HG02973 (cell line): ENCODE results near the gene TMED4.
"Not testable (repeated sequence)": the region's sequence is repeated elsewhere in the genome, so short reads cannot be mapped to it uniquely, and the experiment has no call there.

ENCODE experiments used
- ATAC-seq: cut with Tn5 transposase; IDR thresholded peaks from one replicate; pipeline ENCODE4 v1.9.1; 2021; ENCODE audit warnings: moderate library complexity; ENCODE audit not compliant: unreplicated experiment

The TMED4 gene

GRCh38 chr7:44607141-44608068, 25.4 kb upstream of the TMED4 start:
- ATAC-seq, result no peak

DNA sequence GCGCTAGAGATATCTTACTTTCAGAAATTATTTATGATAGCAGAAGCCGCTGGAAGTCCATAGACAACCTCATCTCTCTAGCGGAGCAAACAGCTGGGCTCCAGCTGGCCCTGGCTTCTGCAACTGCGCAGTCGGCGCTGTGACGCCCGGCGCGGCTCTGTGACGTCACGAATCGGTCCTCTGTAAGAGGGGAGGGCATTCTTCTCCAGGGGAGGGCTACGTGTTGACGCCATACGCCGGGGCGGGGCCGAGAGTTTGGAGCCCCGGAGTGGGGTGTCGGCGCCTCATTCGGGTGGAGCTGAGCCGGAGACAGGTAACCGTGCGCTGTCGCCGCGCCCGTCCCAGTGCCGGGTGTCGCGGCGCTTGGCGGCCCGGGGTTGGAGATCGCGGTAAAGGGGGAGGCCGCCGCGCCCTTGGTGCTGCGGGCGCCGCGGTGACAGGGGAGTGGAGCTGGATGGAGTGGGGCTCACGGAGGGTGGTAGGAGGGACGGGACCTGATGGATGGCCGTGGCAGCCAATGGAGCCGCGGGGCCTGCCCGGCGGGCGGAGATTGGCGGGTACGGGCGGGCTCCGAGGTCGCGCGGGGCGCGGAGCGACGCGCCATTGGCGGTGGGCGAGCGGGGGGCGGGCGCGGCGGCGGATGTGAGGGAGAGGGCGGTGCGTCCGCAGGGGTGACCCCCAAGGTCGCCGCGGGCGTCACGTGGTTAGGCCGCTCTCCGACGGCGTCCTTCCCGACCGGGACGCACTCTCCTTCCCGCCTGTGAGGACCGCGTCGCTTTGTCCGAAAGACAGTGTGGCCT, 24.5 kb upstream of the TMED4 start, which contains the start of gene OGDH:
Gene OGDH (plus strand): TSS at position 287 of the 800 bp plus-strand sequence. CDS start 17,717 bp downstream, outside the sequence.
- ATAC-seq, result peak; percentile 93

DNA sequence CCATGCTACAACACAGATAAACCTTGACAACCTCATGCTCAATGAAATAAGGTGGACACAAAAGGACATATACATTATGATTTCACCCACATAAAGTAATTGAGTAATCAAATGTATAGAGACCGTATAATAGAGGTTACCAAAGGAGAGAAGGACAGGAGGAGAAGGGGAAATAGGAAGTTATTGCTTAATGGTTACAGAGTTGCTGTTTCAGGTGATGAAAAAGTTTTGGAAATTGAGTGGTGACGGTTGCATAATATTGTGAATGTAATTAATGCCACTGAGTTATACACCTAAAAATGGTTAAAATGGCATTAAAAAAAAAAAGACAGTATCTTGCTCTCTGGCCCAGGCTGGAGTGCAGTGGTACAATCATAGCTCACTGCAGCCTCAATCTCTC, 22.9 kb upstream of the TMED4 start:
- no peak for ATAC-seq

- no peak for ATAC-seq
These were observed 21.2 kb upstream of the TMED4 start for GRCh38 chr7:44603193-44603592.

DNA sequence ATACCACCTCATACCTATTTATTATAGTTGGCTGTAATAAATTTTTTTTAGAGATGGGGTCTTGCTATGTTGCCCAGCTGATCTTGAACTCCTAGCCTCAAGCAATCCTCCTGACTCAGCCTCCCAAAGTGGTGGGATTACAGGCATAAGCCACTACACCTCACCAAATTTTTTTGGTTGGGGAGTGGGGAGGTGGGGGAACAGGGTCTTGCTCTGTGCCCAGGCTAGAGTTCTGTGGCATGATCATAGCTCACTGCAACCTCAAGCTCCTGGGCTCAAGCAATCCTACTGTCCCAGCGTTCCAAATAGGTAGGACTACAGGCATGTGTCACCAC, 20.5 kb upstream of the TMED4 start:
- no peak for ATAC-seq

DNA sequence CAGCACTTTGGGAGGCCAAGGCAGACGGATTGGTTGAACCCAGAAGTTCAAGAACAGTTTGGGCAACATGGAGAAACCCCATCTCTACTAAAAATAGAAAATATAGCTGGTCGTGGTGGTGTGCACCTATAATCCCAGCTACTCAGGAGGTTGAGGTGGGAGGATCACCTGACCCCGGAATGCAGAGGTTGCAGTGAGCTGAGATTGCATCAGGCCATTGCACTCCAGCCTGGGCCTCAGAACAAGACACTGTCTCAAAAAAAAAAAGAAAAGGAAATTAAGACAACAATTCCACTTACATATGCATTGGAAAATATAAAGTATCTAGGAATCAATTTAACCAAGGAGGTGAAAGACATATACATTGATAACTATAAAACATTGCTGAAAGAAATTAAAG, 17.2 kb upstream of the TMED4 start:
- ATAC-seq, result no peak

GRCh38 chr7:44597181-44597580, 15.2 kb upstream of the TMED4 start:
- not testable (repeated sequence) for ATAC-seq

DNA sequence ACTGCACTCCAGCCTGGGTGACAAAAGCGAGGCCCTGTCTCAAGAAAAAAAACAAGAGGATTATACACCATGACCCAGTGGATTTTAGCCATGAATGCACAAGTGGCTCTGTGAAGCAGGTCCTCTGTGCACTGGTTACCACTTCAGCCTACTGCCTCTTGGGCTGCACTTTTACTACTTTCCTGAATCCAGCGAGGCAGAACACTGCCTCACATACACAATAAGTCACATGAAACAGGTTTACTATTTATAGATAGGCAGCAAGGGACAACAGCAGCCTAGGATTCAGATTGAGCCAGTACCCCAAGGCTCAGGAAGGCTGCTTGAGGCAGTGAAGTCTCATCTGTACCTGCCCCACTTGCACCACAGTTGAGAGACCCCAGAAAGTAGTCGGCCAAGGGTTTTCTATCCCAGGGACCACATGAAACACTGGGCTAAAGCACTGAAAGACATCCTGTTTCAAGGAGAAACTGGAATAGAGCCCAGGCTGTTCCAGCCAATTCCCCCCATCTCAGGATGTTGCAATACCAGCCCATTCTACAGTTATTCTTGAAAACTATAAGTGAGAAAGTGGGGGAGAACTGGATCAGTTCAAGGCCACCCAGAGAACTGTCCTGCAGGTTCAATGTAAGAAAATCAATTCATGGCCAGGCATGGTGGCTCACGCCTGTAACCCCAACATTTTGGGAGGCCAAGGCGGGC, 14.1 kb upstream of the TMED4 start:
- ATAC-seq, result no peak

DNA sequence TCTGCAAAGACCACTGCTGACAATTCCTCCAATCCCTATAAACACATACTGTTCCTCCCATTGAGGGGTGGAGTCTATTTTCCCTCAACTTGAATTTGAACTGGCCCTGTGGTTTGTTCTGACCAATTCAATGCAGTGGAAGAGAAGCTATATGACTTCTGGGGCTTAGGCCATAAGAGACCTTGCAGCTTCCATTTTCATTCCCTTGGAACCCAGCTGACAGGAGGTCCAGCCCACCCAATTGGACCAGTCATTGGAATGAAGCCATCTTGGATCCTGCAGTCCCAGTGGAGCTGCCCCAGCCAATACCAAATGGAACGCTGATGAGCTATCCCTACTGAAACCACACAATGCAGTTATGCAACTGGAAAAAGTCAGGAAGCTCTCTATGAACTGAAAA, 8.9 kb upstream of the TMED4 start:
- ATAC-seq, result no peak

- ATAC-seq, result no peak
These were observed 6.0 kb upstream of the TMED4 start for GRCh38 chr7:44587843-44588711.

DNA sequence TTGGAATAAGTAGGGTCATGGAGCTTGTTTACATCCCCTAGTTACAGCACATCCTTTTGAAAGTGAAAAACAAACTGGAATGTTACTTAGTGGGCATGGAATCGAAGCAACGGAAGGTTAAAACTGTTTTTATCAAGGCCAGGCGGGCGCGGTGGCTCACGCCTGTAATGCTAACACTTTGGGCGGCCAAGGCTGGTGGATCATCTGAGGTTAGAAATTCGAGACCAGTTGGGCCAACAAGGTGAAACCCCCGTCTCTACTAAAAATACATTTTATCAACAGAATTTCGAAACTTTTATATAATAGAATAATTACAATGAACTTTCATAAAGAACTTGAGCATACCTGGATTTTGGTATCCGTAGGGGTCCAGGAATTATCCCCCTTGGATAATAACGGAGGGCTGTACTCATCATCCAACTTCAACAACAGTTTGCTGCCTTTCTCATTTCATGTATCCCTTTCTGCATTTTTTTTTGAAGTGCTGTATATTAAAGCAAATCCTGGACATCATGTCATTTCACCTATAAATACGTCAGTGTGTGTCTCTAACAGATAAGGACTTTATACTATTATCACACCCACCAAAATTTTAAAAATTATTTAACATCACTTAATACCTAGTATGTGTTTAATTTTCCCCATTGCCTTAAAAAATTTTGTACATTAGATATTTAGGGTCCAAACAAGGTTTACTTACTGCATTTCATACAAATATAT, 1.3 kb upstream of the TMED4 start:
- ATAC-seq, result no peak

DNA sequence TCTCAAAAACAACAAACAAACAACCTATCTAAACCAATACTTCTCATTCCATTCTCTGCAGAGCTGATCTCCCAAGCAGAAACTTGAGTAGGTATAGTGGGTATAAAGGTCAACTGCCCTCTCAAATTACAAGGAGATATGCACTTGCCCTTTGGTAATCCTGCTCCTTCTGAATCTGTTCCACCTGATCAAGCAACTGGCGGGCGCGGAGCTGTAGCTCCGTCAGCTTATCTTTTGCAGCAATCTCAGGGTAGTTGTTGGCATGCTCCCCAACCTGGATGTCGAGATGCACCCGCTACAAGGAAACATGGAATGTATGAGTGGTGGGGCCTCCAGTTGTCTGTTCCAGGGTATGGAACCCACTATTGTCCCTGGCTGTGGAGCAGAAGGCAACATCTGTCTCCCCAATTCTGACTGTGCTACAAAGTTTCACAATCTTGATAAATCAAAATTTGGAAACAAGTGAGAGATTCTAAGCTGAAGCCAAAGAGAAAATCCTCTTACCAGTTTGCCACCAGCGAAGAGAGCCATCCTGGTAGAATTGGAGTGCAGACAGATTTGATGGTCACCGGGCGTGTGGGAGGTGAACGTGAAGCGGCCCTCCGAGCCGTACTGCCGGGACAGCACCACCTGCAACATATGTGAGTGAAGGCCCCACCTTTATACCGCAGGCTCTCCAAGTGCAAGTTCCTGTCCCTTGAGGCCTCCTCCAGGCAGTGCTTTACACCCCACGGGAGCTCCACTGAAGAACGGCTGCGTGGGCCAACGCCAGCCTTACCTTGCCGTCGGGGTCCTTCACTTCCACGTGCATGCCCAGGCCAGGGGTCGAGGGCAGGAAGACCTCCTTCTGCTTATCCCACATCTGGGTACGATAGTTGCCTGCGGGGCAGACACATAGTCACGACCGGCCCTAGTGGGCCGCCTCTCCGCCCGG, 819 bp downstream of the TMED4 start:
- ATAC-seq, result peak; percentile 23

DNA sequence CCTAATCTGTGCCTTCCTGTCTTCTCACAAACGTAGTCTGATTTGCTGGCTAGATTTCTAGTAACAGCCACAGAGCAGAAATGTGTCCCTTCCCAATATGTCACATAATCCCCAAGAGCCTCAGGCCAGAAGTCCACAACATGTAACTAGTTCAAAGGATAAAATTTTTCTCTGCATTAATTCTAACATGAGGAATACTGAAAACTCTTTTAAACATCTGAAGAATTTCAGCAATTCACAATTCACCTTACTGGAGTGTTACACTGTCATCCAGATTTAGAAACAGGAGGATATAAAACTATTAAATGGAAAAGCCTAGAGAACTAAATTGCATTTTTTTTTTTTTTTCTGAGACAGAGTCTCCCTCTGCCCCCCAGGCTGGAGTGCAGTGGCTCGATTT, 5.8 kb downstream of the TMED4 start:
- no peak for ATAC-seq

DNA sequence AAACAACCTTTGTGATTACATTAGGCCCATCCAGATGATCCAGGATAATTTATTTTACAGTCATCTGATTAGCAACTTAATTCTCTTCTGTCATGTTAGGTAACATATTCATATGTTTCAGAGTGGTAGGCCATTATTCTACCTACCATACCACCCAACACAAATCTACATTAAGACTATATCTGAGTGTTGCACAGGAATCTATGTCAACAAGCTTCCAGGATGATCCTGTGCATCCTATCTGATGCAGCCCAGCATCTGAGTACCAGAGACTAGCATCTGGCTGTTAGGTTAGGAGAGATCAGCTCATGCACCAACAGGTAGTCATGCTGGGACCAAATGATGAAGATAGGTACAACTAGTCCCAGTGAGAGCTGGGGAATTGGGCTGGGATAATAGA, 7.0 kb downstream of the TMED4 start:
- ATAC-seq, result no peak

GRCh38 chr7:44574287-44574872, 7.7 kb downstream of the TMED4 start:
- ATAC-seq, result no peak

DNA sequence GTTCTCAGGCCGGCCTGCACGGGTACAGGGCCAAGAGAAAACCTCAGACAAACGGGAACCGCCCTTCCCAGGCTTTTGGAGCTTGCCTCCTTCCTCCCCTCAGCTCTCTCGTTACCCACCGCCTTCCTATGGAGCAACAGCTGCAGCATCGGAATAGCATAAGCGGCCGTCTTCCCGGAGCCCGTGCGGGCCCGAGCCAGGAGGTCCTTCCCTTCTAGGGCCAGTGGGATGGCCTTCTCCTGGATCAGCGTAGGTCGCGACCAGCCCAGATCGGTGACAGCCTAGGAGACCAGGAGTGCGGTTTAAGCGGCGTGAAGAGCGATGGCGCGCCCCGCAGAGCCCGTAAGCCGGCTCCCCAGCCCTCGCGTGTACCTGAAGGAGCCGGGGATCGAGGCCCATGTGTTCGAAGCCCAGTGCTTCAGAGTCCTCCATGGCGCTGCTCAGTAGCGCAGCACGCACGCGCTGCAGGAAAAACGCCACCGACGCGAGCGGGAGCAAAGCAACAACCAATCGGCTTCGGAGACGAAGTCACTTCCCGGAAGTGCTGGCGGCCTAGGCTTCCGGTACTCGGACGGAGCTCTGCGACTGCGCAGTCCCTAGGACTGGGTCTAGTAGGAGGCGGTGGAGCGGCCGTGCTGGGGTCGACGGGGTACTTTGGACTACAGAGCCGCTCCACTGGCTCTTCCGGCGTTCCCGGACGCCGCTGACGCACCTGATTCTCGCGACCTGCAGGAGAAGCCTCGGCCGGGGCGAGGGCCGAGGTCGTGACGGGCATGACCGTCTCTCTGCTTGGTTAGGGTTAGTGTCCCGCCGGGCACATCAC, 8.4 kb downstream of the TMED4 start, which contains the start of gene DDX56:
Gene DDX56 (minus strand): TSS at position 445 of the 823 bp plus-strand sequence. CDS start 13 bp downstream, at position 432.
- ATAC-seq, result peak; percentile 83

DNA sequence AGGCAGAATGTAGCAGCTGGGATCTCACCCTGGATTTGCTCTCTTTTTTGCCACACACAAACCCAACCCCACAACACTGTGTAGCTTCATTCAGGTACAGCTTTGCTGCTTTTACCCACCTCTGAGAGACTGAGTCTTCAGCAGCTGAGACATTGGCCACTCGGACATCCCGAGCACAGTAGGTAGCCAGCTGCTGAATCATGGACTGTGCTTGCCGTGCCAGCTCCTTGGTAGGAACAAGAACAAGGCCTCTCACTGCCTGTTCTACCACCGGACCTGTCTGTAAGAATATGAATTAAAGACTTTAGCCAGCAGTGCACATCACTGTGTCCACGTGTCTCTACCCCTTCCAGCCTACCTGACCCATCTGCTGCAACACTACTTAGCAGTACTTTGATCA, 9.3 kb downstream of the TMED4 start:
- ATAC-seq, result no peak
